GM12874 (cell line): Measurements from ENCODE around the gene S100A1.
A peak's percentile ranks its signal among the peaks of the same experiment; 100 is the strongest.

ENCODE experiments used
- TF ChIP-seq, protein P1 (sequence below): IDR thresholded peaks from 2 replicates; pipeline ENCODE4 v1.5.1; 2011; ENCODE audit warnings: low read depth, mild to moderate bottlenecking, control low read depth, low read length, moderate library complexity; ENCODE audit not compliant: insufficient read depth

S100A1 gene

DNA sequence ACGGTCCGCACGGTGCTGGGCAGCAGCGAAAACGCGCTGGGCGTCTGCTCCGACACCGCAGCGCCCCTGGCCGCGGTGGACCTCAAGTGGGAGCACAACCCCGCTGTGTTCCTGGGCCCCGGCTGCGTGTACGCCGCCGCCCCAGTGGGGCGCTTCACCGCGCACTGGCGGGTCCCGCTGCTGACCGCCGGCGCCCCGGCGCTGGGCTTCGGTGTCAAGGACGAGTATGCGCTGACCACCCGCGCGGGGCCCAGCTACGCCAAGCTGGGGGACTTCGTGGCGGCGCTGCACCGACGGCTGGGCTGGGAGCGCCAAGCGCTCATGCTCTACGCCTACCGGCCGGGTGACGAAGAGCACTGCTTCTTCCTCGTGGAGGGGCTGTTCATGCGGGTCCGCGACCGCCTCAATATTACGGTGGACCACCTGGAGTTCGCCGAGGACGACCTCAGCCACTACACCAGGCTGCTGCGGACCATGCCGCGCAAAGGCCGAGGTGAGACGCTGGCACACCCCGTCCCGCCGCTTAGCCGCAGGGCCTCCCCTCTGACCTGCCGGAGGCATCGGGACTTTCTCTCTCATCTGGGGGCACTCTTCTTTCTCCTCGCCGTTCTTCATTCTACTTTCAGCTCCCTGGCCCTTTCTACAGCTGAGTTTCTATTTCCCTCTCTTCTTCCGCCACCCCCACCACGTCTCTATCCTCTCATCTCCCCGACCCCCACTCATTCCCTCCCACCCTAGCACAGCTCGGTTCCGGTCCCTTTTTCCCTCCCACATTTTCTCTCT is 51.3 kb downstream of the S100A1 start:
- TF ChIP-seq, protein P1, sequence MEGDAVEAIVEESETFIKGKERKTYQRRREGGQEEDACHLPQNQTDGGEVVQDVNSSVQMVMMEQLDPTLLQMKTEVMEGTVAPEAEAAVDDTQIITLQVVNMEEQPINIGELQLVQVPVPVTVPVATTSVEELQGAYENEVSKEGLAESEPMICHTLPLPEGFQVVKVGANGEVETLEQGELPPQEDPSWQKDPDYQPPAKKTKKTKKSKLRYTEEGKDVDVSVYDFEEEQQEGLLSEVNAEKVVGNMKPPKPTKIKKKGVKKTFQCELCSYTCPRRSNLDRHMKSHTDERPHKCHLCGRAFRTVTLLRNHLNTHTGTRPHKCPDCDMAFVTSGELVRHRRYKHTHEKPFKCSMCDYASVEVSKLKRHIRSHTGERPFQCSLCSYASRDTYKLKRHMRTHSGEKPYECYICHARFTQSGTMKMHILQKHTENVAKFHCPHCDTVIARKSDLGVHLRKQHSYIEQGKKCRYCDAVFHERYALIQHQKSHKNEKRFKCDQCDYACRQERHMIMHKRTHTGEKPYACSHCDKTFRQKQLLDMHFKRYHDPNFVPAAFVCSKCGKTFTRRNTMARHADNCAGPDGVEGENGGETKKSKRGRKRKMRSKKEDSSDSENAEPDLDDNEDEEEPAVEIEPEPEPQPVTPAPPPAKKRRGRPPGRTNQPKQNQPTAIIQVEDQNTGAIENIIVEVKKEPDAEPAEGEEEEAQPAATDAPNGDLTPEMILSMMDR = peak; percentile 7; the same call in 1 of the 2 replicates

DNA sequence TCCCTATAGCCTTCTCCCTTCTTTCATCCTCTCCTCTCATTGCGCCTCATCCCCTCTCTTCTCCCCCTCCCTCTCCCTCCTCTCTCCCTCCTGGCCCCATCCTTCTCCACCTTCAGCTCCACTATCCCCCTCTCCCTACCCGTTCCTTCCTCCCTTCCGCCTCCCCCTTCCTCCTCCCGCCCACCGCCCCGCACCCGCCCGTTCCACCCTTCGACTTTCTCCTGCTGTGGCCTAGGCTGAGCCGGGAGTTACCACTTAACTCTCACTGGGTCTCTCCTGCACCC is 51.8 kb downstream of the S100A1 start:
- TF ChIP-seq, protein P1 = no peak
